H9 (cell line): Measurements from ENCODE around the gene DOCK2. TPM values are rescaled to one million over a fixed set of nuclear protein-coding genes. Genes with fewer than 3 reads are reported as not detected.

Experiments used
- DNase-seq: peaks from one replicate; pipeline ENCODE4 v3.0.0-alpha.2; 2017
- H2AFZ ChIP-seq: one replicate; pipeline ENCODE4 v1.6.1; 2013; ENCODE audit warnings: mild to moderate bottlenecking, low read length, control low read depth, moderate library complexity
- H2AK5ac ChIP-seq: 2 replicates; pipeline ENCODE4 v1.6.1; 2013; ENCODE audit warnings: low read length, control low read depth, mixed read lengths; ENCODE audit not compliant: insufficient read length
- H2BK120ac ChIP-seq: one replicate; pipeline ENCODE4 v1.6.1; 2013; ENCODE audit warnings: low read depth, mild to moderate bottlenecking, low read length, control low read depth, inconsistent platforms; ENCODE audit not compliant: poor library complexity, severe bottlenecking
- H2BK12ac ChIP-seq: 2 replicates; pipeline ENCODE4 v1.6.1; 2013; ENCODE audit warnings: low read length, control low read depth, mixed read lengths, low read depth; ENCODE audit not compliant: insufficient read length
- H2BK15ac ChIP-seq: 2 replicates; pipeline ENCODE4 v1.6.1; 2013; ENCODE audit warnings: low read depth, low read length, control low read depth
- H2BK20ac ChIP-seq: one replicate; pipeline ENCODE4 v1.6.1; 2013; ENCODE audit warnings: low read depth, mild to moderate bottlenecking, low read length, control low read depth, inconsistent platforms; ENCODE audit not compliant: poor library complexity, severe bottlenecking
- H2BK5ac ChIP-seq: 2 replicates; pipeline ENCODE4 v1.6.1; 2013; ENCODE audit warnings: low read length, control low read depth, mixed read lengths; ENCODE audit not compliant: insufficient read length
- H3K14ac ChIP-seq: 2 replicates; pipeline ENCODE4 v1.6.1; 2013; ENCODE audit warnings: low read length, control low read depth; ENCODE audit not compliant: insufficient read depth
- H3K18ac ChIP-seq: 2 replicates; pipeline ENCODE4 v1.6.1; 2013; ENCODE audit warnings: low read depth, mild to moderate bottlenecking, mixed read lengths, low read length, control low read depth; ENCODE audit not compliant: insufficient read length
- H3K23ac ChIP-seq: 2 replicates; pipeline ENCODE4 v1.6.1; 2013; ENCODE audit warnings: low read length, control low read depth, mixed read lengths, low read depth; ENCODE audit not compliant: insufficient read length
- H3K23me2 ChIP-seq: 2 replicates; pipeline ENCODE4 v1.6.1; 2013; ENCODE audit warnings: low read depth, mild to moderate bottlenecking, mixed read lengths, low read length, control low read depth; ENCODE audit not compliant: insufficient read length, poor library complexity, severe bottlenecking
- H3K27ac ChIP-seq: 2 replicates; pipeline ENCODE4 v1.5.1; 2013; ENCODE audit warnings: low read length, control low read depth, mixed read lengths, low read depth; ENCODE audit not compliant: insufficient read length
- H3K27me3 ChIP-seq: 2 replicates; pipeline ENCODE4 v1.6.1; 2013; ENCODE audit warnings: low read length, control low read depth, inconsistent platforms; ENCODE audit not compliant: insufficient read depth
- H3K4ac ChIP-seq: 2 replicates; pipeline ENCODE4 v1.6.1; 2013; ENCODE audit warnings: low read depth, mild to moderate bottlenecking, control low read depth, inconsistent platforms, low read length, moderate library complexity
- H3K4me1 ChIP-seq: 2 replicates; pipeline ENCODE4 v1.6.1; 2013; ENCODE audit warnings: low read length, control low read depth, inconsistent platforms; ENCODE audit not compliant: insufficient read depth
- H3K4me2 ChIP-seq: 2 replicates; pipeline ENCODE4 v1.6.1; 2013; ENCODE audit warnings: low read length, control low read depth, mixed read lengths; ENCODE audit not compliant: insufficient read length, insufficient read depth
- H3K56ac ChIP-seq: 2 replicates; pipeline ENCODE4 v1.6.1; 2013; ENCODE audit warnings: low read depth, mild to moderate bottlenecking, mixed read lengths, low read length, control low read depth; ENCODE audit not compliant: insufficient read length
- H3K79me1 ChIP-seq: 2 replicates; pipeline ENCODE4 v1.6.1; 2013; ENCODE audit warnings: low read depth, mild to moderate bottlenecking, moderate library complexity, low read length, control low read depth, inconsistent platforms; ENCODE audit not compliant: insufficient read depth, poor library complexity, severe bottlenecking
- H3K79me2 ChIP-seq: 2 replicates; pipeline ENCODE4 v1.6.1; 2013; ENCODE audit warnings: low read length, control low read depth, inconsistent platforms; ENCODE audit not compliant: insufficient read depth
- H3K9ac ChIP-seq: 2 replicates; pipeline ENCODE4 v1.6.1; 2013; ENCODE audit warnings: low read length, control low read depth, mixed read lengths; ENCODE audit not compliant: insufficient read length; ENCODE audit errors: extremely low read depth
- H3K9me3 ChIP-seq: one replicate; pipeline ENCODE4 v1.6.1; 2013; ENCODE audit warnings: low read depth, low read length, inconsistent platforms; ENCODE audit not compliant: control insufficient read depth
- H3T11ph ChIP-seq: one replicate; pipeline ENCODE4 v1.6.1; 2013; ENCODE audit warnings: mild to moderate bottlenecking, low read length, control low read depth, inconsistent platforms
- H4K20me1 ChIP-seq: one replicate; pipeline ENCODE4 v1.6.1; 2013; ENCODE audit not compliant: control insufficient read depth, insufficient read length, insufficient read depth
- H4K5ac ChIP-seq: 2 replicates; pipeline ENCODE4 v1.6.1; 2013; ENCODE audit warnings: low read depth, mild to moderate bottlenecking, mixed read lengths, low read length, control low read depth; ENCODE audit not compliant: insufficient read length
- H4K8ac ChIP-seq: replicated peaks from 2 replicates; pipeline ENCODE4 v1.6.1; 2013; ENCODE audit warnings: low read length, control low read depth, mixed read lengths, low read depth; ENCODE audit not compliant: insufficient read length
- H4K91ac ChIP-seq: 2 replicates; pipeline ENCODE4 v1.6.1; 2013; ENCODE audit warnings: low read depth, mild to moderate bottlenecking, moderate library complexity, mixed read lengths, low read length, control low read depth; ENCODE audit not compliant: insufficient read length
- H3K27ac Mint-ChIP-seq, 3 experiments: 2 replicates in 2 of 3; 3 replicates in 1 of 3; pipeline ENCODE4 v1.8.0; 2020 to 2021; ENCODE audit warnings: mixed read lengths in 3 of 3, mild to moderate bottlenecking in 1 of 3, moderate library complexity in 1 of 3
- H3K27me3 Mint-ChIP-seq: 2 replicates; pipeline ENCODE4 v1.8.0; 2021; ENCODE audit warnings: low read depth, mild to moderate bottlenecking, moderate library complexity, mixed read lengths
- H3K36me3 Mint-ChIP-seq, 3 experiments: 2 replicates in 2 of 3; 3 replicates in 1 of 3; pipeline ENCODE4 v1.8.0; 2020 to 2021; ENCODE audit warnings: low read depth in 3 of 3, mixed read lengths in 3 of 3; ENCODE audit not compliant: insufficient read depth in 1 of 3
- H3K4me1 Mint-ChIP-seq, 2 experiments: 2 replicates each; pipeline ENCODE4 v1.8.0; 2020; ENCODE audit warnings: mixed read lengths in 2 of 2
- H3K4me3 Mint-ChIP-seq, 2 experiments: 2 replicates in 1 of 2; 3 replicates in 1 of 2; pipeline ENCODE4 v1.8.0; 2020 to 2021; ENCODE audit warnings: mild to moderate bottlenecking in 2 of 2, mixed read lengths in 2 of 2, moderate library complexity in 1 of 2
- H3K9me3 Mint-ChIP-seq, 2 experiments: 2 replicates in 1 of 2; 3 replicates in 1 of 2; pipeline ENCODE4 v1.8.0; 2020; ENCODE audit warnings: mild to moderate bottlenecking in 2 of 2, mixed read lengths in 2 of 2, moderate library complexity in 1 of 2
- CTCF ChIP-seq: fragments of 200-600 bp; sonication (generic); conservative IDR thresholded peaks from 3 replicates; pipeline ENCODE4 v1.8.0; 2021; ENCODE audit warnings: antibody characterized with exemption, mild to moderate bottlenecking
- WGBS: extraction: QIAGEN DNeasy Blood & Tissue Kit; methylation state at CpG from one replicate; pipeline ENCODE4 v1.1.7; 2013; ENCODE audit warnings: missing lambda C conversion rate, low lambda C conversion rate, mixed read lengths; ENCODE audit not compliant: insufficient read length; ENCODE audit errors: extremely low coverage; 5-methylcytosine and 5-hydroxymethylcytosine counted together
- total RNA-seq: library from RNA; stranded (reverse); gene quantifications from 2 replicates; pipeline ENCODE4 v1.2.1, GENCODE V29; 2021

Gene DOCK2
- total RNA-seq, 1 experiment from 2014 or later = 7.8 TPM

GRCh38 chr5:169970911-169971765 lies 334.1 kb downstream of the DOCK2 start:
- Histone ChIP-seq H2BK15ac (no peak overlapping the region), H3K79me1 (no peaks in the 10 kb centered on the region), H4K5ac (no peak overlapping the region), H3K27ac (no peak overlapping the region), H2BK120ac (no peak overlapping the region), H2BK5ac (no peak overlapping the region), H3K18ac (no peak overlapping the region), H3K9ac (no peak overlapping the region), H3K4me2 (no peak overlapping the region), H2AK5ac (no peak overlapping the region), H3K23ac (no peak overlapping the region), H3T11ph (no peak overlapping the region), H3K23me2 (no peaks in the 10 kb centered on the region), H3K79me2 (no peaks in the 10 kb centered on the region), H3K4ac (no peak overlapping the region), H3K27me3 (no peaks in the 10 kb centered on the region), H3K14ac (no peak overlapping the region), H4K20me1 (no peaks in the 10 kb centered on the region), H2BK20ac (no peak overlapping the region), H2AFZ (no peak overlapping the region), H3K56ac (no peak overlapping the region), H3K9me3 (no peaks in the 10 kb centered on the region), H4K91ac (no peak overlapping the region), H4K8ac (no peak overlapping the region), H3K4me1 (no peaks in the 10 kb centered on the region), H2BK12ac (no peak overlapping the region)
- H3K27ac Mint-ChIP-seq = peak overlapping the region in 1 of 3 experiments; percentile 55; a peak in 1 of 7 replicates
- H3K27me3 Mint-ChIP-seq = peaks cover 9% of the 10 kb centered on the region
- H3K36me3 Mint-ChIP-seq = no peaks in the 10 kb centered on the region
- H3K4me3 Mint-ChIP-seq = no peak overlapping the region
- H3K4me1 Mint-ChIP-seq = peaks cover 7 to 10% of the 10 kb centered on the region in 2 experiments
- WGBS = no CpG with 5 or more reads among the region's 8 CpGs
- TF ChIP-seq CTCF = no peak
- peak; percentile 34 for DNase-seq
- no peaks in the 10 kb centered on the region for H3K9me3 Mint-ChIP-seq
